ENCODE data around the gene TMSB10.

DNA sequence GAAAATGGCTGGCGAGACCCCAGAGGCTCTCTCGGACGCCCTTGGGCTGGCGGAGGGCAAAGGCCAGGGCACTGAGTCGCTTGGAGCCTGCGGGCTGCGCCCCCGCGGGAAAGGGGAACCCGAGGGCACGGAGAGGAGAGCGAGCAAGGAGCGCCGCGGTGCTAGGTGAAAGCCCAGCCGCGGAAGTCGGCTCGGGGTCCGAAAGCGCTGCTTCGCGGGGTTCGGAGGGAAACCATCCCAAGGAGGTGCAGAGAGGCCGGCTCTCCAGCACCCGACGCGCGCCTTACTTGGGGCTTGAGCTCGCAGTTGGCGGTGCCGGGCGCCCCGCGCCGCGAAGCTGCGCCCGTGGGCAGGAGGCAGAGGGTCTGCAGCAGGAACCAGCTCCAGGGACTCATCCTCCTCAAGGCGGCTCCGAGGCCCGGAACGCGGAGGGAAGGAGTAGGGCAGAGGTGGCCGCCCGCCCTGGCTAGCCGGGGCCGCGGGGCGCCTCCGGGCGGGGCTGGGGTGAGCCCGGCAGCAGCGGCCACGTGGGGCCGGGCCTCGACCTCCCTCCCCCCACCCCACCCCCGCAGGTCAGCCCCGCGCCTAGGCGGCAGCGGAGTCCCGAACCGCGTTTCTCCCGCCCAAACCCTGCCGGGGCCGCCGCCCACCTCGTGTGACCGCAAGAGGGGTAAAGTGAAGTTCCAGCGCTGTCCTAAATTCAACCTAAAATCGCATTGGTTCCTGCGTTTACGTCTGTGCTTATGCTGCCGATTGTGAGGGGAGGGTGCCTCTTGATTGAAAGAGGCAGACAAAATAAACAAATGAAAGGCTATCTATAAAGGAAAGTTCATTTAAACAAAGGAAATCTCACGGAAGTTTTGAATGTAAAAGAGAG lies 24.6 kb upstream of the TMSB10 start, which contains the start of gene TRABD2A:
- TF ChIP-seq ZNF565 (CRISPR knock-in tag; conservative IDR thresholded peaks at IDR 0.05; ENCODE audit: low read depth) (no peak), TOX (CRISPR knock-in tag; IDR thresholded peaks at IDR 0.05; ENCODE audit: borderline replicate concordance) (no peak), ZFP30 (CRISPR knock-in tag; IDR thresholded peaks at IDR 0.05) (no peak), OSR1 (CRISPR knock-in tag; IDR thresholded peaks at IDR 0.05) (no peak), PATZ1 (CRISPR knock-in tag; IDR thresholded peaks at IDR 0.05; ENCODE audit: borderline replicate concordance) (no peak), PPARA (CRISPR knock-in tag; IDR thresholded peaks at IDR 0.05; ENCODE audit: borderline replicate concordance) (no peak), ZFP3 (CRISPR knock-in tag; IDR thresholded peaks at IDR 0.05) (no peak), ISL1 (CRISPR knock-in tag; IDR thresholded peaks at IDR 0.05) (no peak), POU6F1 (CRISPR knock-in tag; IDR thresholded peaks at IDR 0.05; ENCODE audit: borderline replicate concordance, low read depth) (no peak), TCF4 (CRISPR knock-in tag; IDR thresholded peaks at IDR 0.05; ENCODE audit: borderline replicate concordance) (no peak)
- TF ChIP-seq, protein P1, sequence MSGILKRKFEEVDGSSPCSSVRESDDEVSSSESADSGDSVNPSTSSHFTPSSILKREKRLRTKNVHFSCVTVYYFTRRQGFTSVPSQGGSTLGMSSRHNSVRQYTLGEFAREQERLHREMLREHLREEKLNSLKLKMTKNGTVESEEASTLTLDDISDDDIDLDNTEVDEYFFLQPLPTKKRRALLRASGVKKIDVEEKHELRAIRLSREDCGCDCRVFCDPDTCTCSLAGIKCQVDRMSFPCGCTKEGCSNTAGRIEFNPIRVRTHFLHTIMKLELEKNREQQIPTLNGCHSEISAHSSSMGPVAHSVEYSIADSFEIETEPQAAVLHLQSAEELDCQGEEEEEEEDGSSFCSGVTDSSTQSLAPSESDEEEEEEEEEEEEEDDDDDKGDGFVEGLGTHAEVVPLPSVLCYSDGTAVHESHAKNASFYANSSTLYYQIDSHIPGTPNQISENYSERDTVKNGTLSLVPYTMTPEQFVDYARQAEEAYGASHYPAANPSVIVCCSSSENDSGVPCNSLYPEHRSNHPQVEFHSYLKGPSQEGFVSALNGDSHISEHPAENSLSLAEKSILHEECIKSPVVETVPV (CRISPR knock-in tag; IDR thresholded peaks at IDR 0.05) = no peak
- TF ChIP-seq, protein P2, sequence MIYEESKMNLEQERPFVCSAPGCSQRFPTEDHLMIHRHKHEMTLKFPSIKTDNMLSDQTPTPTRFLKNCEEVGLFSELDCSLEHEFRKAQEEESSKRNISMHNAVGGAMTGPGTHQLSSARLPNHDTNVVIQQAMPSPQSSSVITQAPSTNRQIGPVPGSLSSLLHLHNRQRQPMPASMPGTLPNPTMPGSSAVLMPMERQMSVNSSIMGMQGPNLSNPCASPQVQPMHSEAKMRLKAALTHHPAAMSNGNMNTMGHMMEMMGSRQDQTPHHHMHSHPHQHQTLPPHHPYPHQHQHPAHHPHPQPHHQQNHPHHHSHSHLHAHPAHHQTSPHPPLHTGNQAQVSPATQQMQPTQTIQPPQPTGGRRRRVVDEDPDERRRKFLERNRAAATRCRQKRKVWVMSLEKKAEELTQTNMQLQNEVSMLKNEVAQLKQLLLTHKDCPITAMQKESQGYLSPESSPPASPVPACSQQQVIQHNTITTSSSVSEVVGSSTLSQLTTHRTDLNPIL (CRISPR knock-in tag; IDR thresholded peaks at IDR 0.05; ENCODE audit: low read depth) = no peak

Measured in SK-N-SH treated with all-trans-retinoic acid at 6 μM for 48 hours (cell line).